ENCODE data around the gene TMEM119. TPM values are rescaled to one million over a fixed set of nuclear protein-coding genes. Genes with fewer than 3 reads are reported as not detected.

The TMEM119 gene
- total RNA-seq, 2 donors from 2014 or later = 7.2 to 8.8 TPM

- peaks cover 4% of the 10 kb centered on the region for H3K36me3 ChIP-seq
- H3K27me3 ChIP-seq = no peaks in the 10 kb centered on the region
- peaks cover 4% of the 10 kb centered on the region for H3K4me1 ChIP-seq
- TF ChIP-seq CTCF (IDR thresholded peaks at IDR 0.05) = no peak
- no peak overlapping the region for H3K4me3 ChIP-seq
- DNase-seq = peak; percentile 18
- H3K9me3 ChIP-seq = no peaks in the 10 kb centered on the region
- no peak overlapping the region for H3K9ac ChIP-seq (ENCODE audit: low read depth in 2 of 2, low read length in 2 of 2)
- H3K27ac ChIP-seq = peak overlapping the region; percentile 62
- intact Hi-C loops (cut with DNase I) = loop anchor here (10.0 kb wide), 2 partner anchors 237 to 387 kb away; no protein-coding TSS in a partner anchor
These were observed 30.2 kb downstream of the TMEM119 start for GRCh38 chr12:108567406-108568337.

- no peak for TF ChIP-seq CTCF (IDR thresholded peaks at IDR 0.05)
- intact Hi-C loops (cut with DNase I) = loop anchor here (10.0 kb wide), 2 partner anchors 238 to 388 kb away; no protein-coding TSS in a partner anchor
- H3K27ac ChIP-seq = peak overlapping the region; percentile 38
These were observed 31.4 kb downstream of the TMEM119 start for GRCh38 chr12:108566452-108566851.

GRCh38 chr12:108565976-108566375 lies 31.9 kb downstream of the TMEM119 start:
- peak; percentile 71 for DNase-seq
- Histone ChIP-seq H3K4me1 (peaks cover 4% of the 10 kb centered on the region), H3K27me3 (no peaks in the 10 kb centered on the region), H3K9me3 (no peaks in the 10 kb centered on the region), H3K9ac (ENCODE audit: low read depth in 2 of 2, low read length in 2 of 2) (no peak overlapping the region), H3K4me3 (no peak overlapping the region), H3K36me3 (peaks cover 4% of the 10 kb centered on the region), H3K27ac (peak overlapping the region; percentile 38)
- intact Hi-C loops (cut with DNase I) = loop anchor here (10.0 kb wide), 2 partner anchors 239 to 389 kb away; no protein-coding TSS in a partner anchor
- TF ChIP-seq CTCF (IDR thresholded peaks at IDR 0.05) = no peak

More at GRCh38 chr12:108566452-108566851, 31.4 kb downstream of the TMEM119 start:
- Histone ChIP-seq H3K4me1 (peaks cover 4% of the 10 kb centered on the region), H3K9me3 (no peaks in the 10 kb centered on the region), H3K27me3 (no peaks in the 10 kb centered on the region), H3K9ac (ENCODE audit: low read depth in 2 of 2, low read length in 2 of 2) (no peak overlapping the region), H3K4me3 (no peak overlapping the region), H3K36me3 (peaks cover 4% of the 10 kb centered on the region)
- peak; percentile 9 for DNase-seq

GRCh38 chr12:108565146-108565545 lies 32.7 kb downstream of the TMEM119 start:
- Histone ChIP-seq H3K27me3 (no peaks in the 10 kb centered on the region), H3K27ac (no peak overlapping the region), H3K4me1 (peaks cover 4% of the 10 kb centered on the region), H3K4me3 (no peak overlapping the region), H3K36me3 (peaks cover 4% of the 10 kb centered on the region), H3K9me3 (no peaks in the 10 kb centered on the region), H3K9ac (ENCODE audit: low read depth in 2 of 2, low read length in 2 of 2) (no peak overlapping the region)
- TF ChIP-seq CTCF (IDR thresholded peaks at IDR 0.05) = no peak
- peak; percentile 15 for DNase-seq
- intact Hi-C loops (cut with DNase I) = loop anchor here (10.0 kb wide), 2 partner anchors 240 to 390 kb away; no protein-coding TSS in a partner anchor

- intact Hi-C loops (cut with DNase I) = loop anchor here (10.0 kb wide), 2 partner anchors 240 to 390 kb away; no protein-coding TSS in a partner anchor
- peak; percentile 18 for DNase-seq
- Histone ChIP-seq H3K4me3 (no peak overlapping the region), H3K36me3 (peaks cover 4% of the 10 kb centered on the region), H3K9ac (ENCODE audit: low read depth in 2 of 2, low read length in 2 of 2) (no peak overlapping the region), H3K27ac (no peak overlapping the region), H3K27me3 (no peaks in the 10 kb centered on the region), H3K4me1 (peaks cover 7% of the 10 kb centered on the region), H3K9me3 (no peaks in the 10 kb centered on the region)
- TF ChIP-seq CTCF (IDR thresholded peaks at IDR 0.05) = no peak
These were observed 33.2 kb downstream of the TMEM119 start for GRCh38 chr12:108564724-108565123.
